HFF-Myc (cell line): Measurements from ENCODE around the gene TLL1.

ENCODE experiments used
- DNase-seq: peaks from one replicate; pipeline ENCODE4 v3.0.0-alpha.2; 2011; ENCODE audit warnings: low read depth; ENCODE audit errors: extremely low read depth
- H3K4me3 ChIP-seq: replicated peaks from 2 replicates; pipeline ENCODE4 v1.5.1; 2011; ENCODE audit warnings: low read depth, mild to moderate bottlenecking, control low read depth, low read length
- TF ChIP-seq, protein P1 (sequence below): IDR thresholded peaks from 2 replicates; pipeline ENCODE4 v1.5.1; 2012; ENCODE audit warnings: mild to moderate bottlenecking, low read depth, low read length, control low read depth; ENCODE audit errors: missing control alignments

Gene TLL1

GRCh38 chr4:165839615-165840333 is 33.3 kb upstream of the TLL1 start:
- TF ChIP-seq, protein P1, sequence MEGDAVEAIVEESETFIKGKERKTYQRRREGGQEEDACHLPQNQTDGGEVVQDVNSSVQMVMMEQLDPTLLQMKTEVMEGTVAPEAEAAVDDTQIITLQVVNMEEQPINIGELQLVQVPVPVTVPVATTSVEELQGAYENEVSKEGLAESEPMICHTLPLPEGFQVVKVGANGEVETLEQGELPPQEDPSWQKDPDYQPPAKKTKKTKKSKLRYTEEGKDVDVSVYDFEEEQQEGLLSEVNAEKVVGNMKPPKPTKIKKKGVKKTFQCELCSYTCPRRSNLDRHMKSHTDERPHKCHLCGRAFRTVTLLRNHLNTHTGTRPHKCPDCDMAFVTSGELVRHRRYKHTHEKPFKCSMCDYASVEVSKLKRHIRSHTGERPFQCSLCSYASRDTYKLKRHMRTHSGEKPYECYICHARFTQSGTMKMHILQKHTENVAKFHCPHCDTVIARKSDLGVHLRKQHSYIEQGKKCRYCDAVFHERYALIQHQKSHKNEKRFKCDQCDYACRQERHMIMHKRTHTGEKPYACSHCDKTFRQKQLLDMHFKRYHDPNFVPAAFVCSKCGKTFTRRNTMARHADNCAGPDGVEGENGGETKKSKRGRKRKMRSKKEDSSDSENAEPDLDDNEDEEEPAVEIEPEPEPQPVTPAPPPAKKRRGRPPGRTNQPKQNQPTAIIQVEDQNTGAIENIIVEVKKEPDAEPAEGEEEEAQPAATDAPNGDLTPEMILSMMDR: no peak
- no peak for DNase-seq
- H3K4me3 ChIP-seq: no peak overlapping the region

GRCh38 chr4:165842684-165843083 is 30.4 kb upstream of the TLL1 start:
- TF ChIP-seq, protein P1: no peak
- H3K4me3 ChIP-seq: no peak overlapping the region
- DNase-seq: no peak

GRCh38 chr4:165844161-165844560 is 28.9 kb upstream of the TLL1 start:
- no peak overlapping the region for H3K4me3 ChIP-seq
- TF ChIP-seq, protein P1: no peak
- DNase-seq: no peak

DNA sequence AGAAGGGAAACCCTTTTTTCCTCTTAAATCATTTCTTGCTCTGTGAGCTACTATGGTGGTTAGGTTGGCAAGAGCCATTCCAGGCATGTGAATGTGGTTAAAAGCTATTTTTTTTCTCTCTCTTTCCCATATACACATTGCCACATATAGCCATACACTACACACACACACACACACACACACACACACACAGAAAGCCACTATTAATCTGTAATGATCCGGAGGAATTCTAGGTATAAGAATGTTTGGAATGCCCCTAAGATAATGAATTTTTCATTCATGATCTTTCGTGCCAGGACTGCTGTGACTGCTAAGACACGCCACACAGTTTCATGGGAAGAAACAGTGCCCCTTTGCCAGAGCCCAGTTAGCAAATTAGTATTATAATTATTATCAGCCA is 21.8 kb upstream of the TLL1 start:
- H3K4me3 ChIP-seq: no peak overlapping the region
- TF ChIP-seq, protein P1: no peak
- DNase-seq: no peak

DNA sequence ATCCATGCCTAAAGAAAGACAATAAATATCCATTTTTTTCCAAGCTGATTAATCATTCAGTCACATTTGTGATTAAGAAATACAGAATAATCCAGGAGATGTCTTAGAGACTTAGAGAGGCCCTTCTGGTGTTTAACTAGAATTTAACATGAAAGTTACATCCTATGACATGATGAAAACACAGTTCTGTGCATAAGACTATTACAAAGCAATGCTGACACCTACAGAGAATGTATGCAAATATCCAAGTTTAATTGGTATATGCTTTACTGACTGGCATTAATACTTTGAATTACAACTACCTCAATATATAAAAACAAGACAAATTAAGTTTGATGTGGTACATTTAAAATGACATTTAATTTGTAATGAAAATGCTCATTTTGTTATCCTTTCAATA is 17.8 kb upstream of the TLL1 start:
- TF ChIP-seq, protein P1: no peak
- no peak overlapping the region for H3K4me3 ChIP-seq
- no peak for DNase-seq

DNA sequence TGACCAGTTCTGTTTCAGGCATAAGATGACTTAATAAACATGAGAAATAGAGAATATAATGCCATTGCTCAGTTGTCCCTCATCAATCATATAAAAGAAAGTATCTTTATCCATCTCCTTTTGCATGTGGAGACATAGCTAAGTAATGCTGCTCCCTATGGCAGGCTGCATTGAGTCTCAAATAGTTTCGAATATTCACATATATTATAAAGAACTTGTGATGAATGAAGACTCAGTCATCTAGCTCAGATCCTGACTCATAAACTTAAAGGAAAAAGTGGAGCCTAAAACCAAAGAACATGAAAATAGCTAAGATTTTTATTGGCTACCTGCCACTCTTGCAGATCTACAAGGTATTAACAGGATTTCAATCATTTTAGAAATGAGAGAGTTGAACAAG is 11.7 kb upstream of the TLL1 start:
- DNase-seq: no peak
- H3K4me3 ChIP-seq: no peak overlapping the region
- TF ChIP-seq, protein P1: no peak

- no peak for DNase-seq
- TF ChIP-seq, protein P1: no peak
- H3K4me3 ChIP-seq: no peak overlapping the region
Measured at GRCh38 chr4:165864271-165864670, 8.8 kb upstream of the TLL1 start.
